Osteocyte (in vitro differentiated cells): ENCODE data around the gene SCIN. TPM values are rescaled to one million over a fixed set of nuclear protein-coding genes. Genes with fewer than 3 reads are reported as not detected.

Source experiments
- DNase-seq: peaks from one replicate; pipeline ENCODE4 v3.0.0; 2021; ENCODE audit warnings: mixed read lengths; ENCODE audit not compliant: unreplicated experiment; ENCODE audit errors: extremely low spot score
- H3K27ac Mint-ChIP-seq: one replicate; pipeline ENCODE4 v1.8.0; 2021; ENCODE audit warnings: mild to moderate bottlenecking, mixed read lengths; ENCODE audit not compliant: unreplicated experiment
- H3K27me3 Mint-ChIP-seq: one replicate; pipeline ENCODE4 v1.8.0; 2021; ENCODE audit warnings: mixed read lengths; ENCODE audit not compliant: unreplicated experiment
- H3K36me3 Mint-ChIP-seq: one replicate; pipeline ENCODE4 v1.8.0; 2021; ENCODE audit warnings: mixed read lengths; ENCODE audit not compliant: unreplicated experiment
- H3K4me1 Mint-ChIP-seq: one replicate; pipeline ENCODE4 v1.8.0; 2021; ENCODE audit warnings: mixed read lengths; ENCODE audit not compliant: unreplicated experiment
- H3K4me3 Mint-ChIP-seq: one replicate; pipeline ENCODE4 v1.8.0; 2021; ENCODE audit warnings: mild to moderate bottlenecking, moderate library complexity, mixed read lengths; ENCODE audit not compliant: unreplicated experiment
- H3K9me3 Mint-ChIP-seq: one replicate; pipeline ENCODE4 v1.8.0; 2021; ENCODE audit warnings: mixed read lengths; ENCODE audit not compliant: unreplicated experiment
- CTCF ChIP-seq: fragments of 200-600 bp; sonication (generic); IDR thresholded peaks from 2 replicates; pipeline ENCODE4 v1.5.0; 2021; ENCODE audit warnings: antibody characterized with exemption, mild to moderate bottlenecking, moderate library complexity
- total RNA-seq: library from RNA; stranded (reverse); gene quantifications from 2 replicates; pipeline ENCODE4 v1.2.1, GENCODE V29; 2021

The SCIN gene
- total RNA-seq, 1 donor from 2014 or later, result 1.6 TPM

GRCh38 chr7:12583922-12584321, 13.4 kb downstream of the SCIN start:
- no peak for TF ChIP-seq CTCF
- DNase-seq, result no peak
- peaks cover 1% of the 10 kb centered on the region for H3K27me3 Mint-ChIP-seq
- H3K27ac Mint-ChIP-seq, result no peak overlapping the region
- H3K4me1 Mint-ChIP-seq, result peaks cover 6% of the 10 kb centered on the region
- H3K4me3 Mint-ChIP-seq, result no peak overlapping the region
- H3K9me3 Mint-ChIP-seq, result no peaks in the 10 kb centered on the region
- H3K36me3 Mint-ChIP-seq, result no peaks in the 10 kb centered on the region

GRCh38 chr7:12584930-12585329, 14.4 kb downstream of the SCIN start:
- peaks cover 6% of the 10 kb centered on the region for H3K4me1 Mint-ChIP-seq
- no peak for DNase-seq
- no peaks in the 10 kb centered on the region for H3K27me3 Mint-ChIP-seq
- H3K27ac Mint-ChIP-seq, result peak overlapping the region; percentile 8
- TF ChIP-seq CTCF, result no peak
- H3K36me3 Mint-ChIP-seq, result no peaks in the 10 kb centered on the region
- H3K9me3 Mint-ChIP-seq, result no peaks in the 10 kb centered on the region
- H3K4me3 Mint-ChIP-seq, result no peak overlapping the region

- no peak overlapping the region for H3K27ac Mint-ChIP-seq
- no peak for TF ChIP-seq CTCF
- no peaks in the 10 kb centered on the region for H3K36me3 Mint-ChIP-seq
- DNase-seq, result no peak
- no peaks in the 10 kb centered on the region for H3K9me3 Mint-ChIP-seq
- H3K27me3 Mint-ChIP-seq, result no peaks in the 10 kb centered on the region
- no peak overlapping the region for H3K4me3 Mint-ChIP-seq
- H3K4me1 Mint-ChIP-seq, result peaks cover 6% of the 10 kb centered on the region
These were observed 15.8 kb downstream of the SCIN start for GRCh38 chr7:12586271-12586670.

- TF ChIP-seq CTCF, result no peak
- H3K4me1 Mint-ChIP-seq, result peaks cover 6% of the 10 kb centered on the region
- no peaks in the 10 kb centered on the region for H3K9me3 Mint-ChIP-seq
- H3K4me3 Mint-ChIP-seq, result no peak overlapping the region
- no peaks in the 10 kb centered on the region for H3K36me3 Mint-ChIP-seq
- H3K27ac Mint-ChIP-seq, result no peak overlapping the region
- H3K27me3 Mint-ChIP-seq, result no peaks in the 10 kb centered on the region
- no peak for DNase-seq
These were observed 17.9 kb downstream of the SCIN start for GRCh38 chr7:12588259-12588904.

- Mint-ChIP-seq H3K9me3 (peaks cover 11% of the 10 kb centered on the region), H3K4me1 (no peaks in the 10 kb centered on the region), H3K4me3 (no peak overlapping the region), H3K36me3 (no peaks in the 10 kb centered on the region), H3K27me3 (no peaks in the 10 kb centered on the region), H3K27ac (no peak overlapping the region)
- no peak for DNase-seq
- no peak for TF ChIP-seq CTCF
These were observed 20.0 kb downstream of the SCIN start for GRCh38 chr7:12590559-12590958.
